Measurements from ENCODE around the gene DNAJB11.

DNAJB11 gene

GRCh38 chr3:186613637-186614265, 43.2 kb downstream of the DNAJB11 start:
- TF ChIP-seq CTCF (conservative IDR thresholded peaks at IDR 0.05; ENCODE audit: low read length) (no peak), EZH2phosphoT487 (IDR thresholded peaks at IDR 0.05; ENCODE audit: borderline replicate concordance) (no peak)
- Histone ChIP-seq H3K9me3 (ENCODE audit: insufficient read depth, low read depth, low read length) (no peaks in the 10 kb centered on the region), H3K79me2 (ENCODE audit: insufficient read depth, low read length) (no peaks in the 10 kb centered on the region), H3K9ac (ENCODE audit: low read depth, low read length, poor library complexity, severe bottlenecking) (no peak overlapping the region), H3K4me2 (ENCODE audit: low read depth, low read length, poor library complexity, severe bottlenecking) (no peak overlapping the region), H2AFZ (ENCODE audit: low read length) (no peak overlapping the region), H4K20me1 (ENCODE audit: insufficient read depth, low read length, poor library complexity, severe bottlenecking) (no peaks in the 10 kb centered on the region), H3K27me3 (ENCODE audit: insufficient read depth, low read length, poor library complexity, severe bottlenecking) (no peaks in the 10 kb centered on the region), H3K36me3 (ENCODE audit: insufficient read depth, low read length) (no peaks in the 10 kb centered on the region), H3F3A (ENCODE audit: low read depth) (no peaks in the 10 kb centered on the region), H3K9me2 (replicated peaks; ENCODE audit: low read depth, low read length) (no peaks in the 10 kb centered on the region), H3K4me3 (ENCODE audit: low read length, poor library complexity, severe bottlenecking) (no peak overlapping the region), H3K4me1 (ENCODE audit: insufficient read depth, low read length, poor library complexity, severe bottlenecking) (peaks cover 8% of the 10 kb centered on the region)

- Histone ChIP-seq H3K9me3 (ENCODE audit: insufficient read depth, low read depth, low read length) (no peaks in the 10 kb centered on the region), H3F3A (ENCODE audit: low read depth) (no peaks in the 10 kb centered on the region), H3K9ac (ENCODE audit: low read depth, low read length, poor library complexity, severe bottlenecking) (no peak overlapping the region), H3K9me2 (replicated peaks; ENCODE audit: low read depth, low read length) (no peaks in the 10 kb centered on the region), H3K79me2 (ENCODE audit: insufficient read depth, low read length) (no peaks in the 10 kb centered on the region), H3K27me3 (ENCODE audit: insufficient read depth, low read length, poor library complexity, severe bottlenecking) (no peaks in the 10 kb centered on the region), H3K4me3 (ENCODE audit: low read length, poor library complexity, severe bottlenecking) (no peak overlapping the region), H3K4me1 (ENCODE audit: insufficient read depth, low read length, poor library complexity, severe bottlenecking) (peaks cover 8% of the 10 kb centered on the region), H2AFZ (ENCODE audit: low read length) (peak overlapping the region; percentile 95), H3K4me2 (ENCODE audit: low read depth, low read length, poor library complexity, severe bottlenecking) (peak overlapping the region; percentile 62), H4K20me1 (ENCODE audit: insufficient read depth, low read length, poor library complexity, severe bottlenecking) (no peaks in the 10 kb centered on the region), H3K36me3 (ENCODE audit: insufficient read depth, low read length) (no peaks in the 10 kb centered on the region)
- TF ChIP-seq CTCF (conservative IDR thresholded peaks at IDR 0.05; ENCODE audit: low read length) (no peak), EZH2phosphoT487 (IDR thresholded peaks at IDR 0.05; ENCODE audit: borderline replicate concordance) (no peak)
Measured at GRCh38 chr3:186614266-186614596, 43.7 kb downstream of the DNAJB11 start.

- Histone ChIP-seq H3K9me2 (replicated peaks; ENCODE audit: low read depth, low read length) (no peaks in the 10 kb centered on the region), H3K4me1 (ENCODE audit: insufficient read depth, low read length, poor library complexity, severe bottlenecking) (peaks cover 8% of the 10 kb centered on the region), H3K27me3 (ENCODE audit: insufficient read depth, low read length, poor library complexity, severe bottlenecking) (no peaks in the 10 kb centered on the region), H3K36me3 (ENCODE audit: insufficient read depth, low read length) (no peaks in the 10 kb centered on the region), H3K9me3 (ENCODE audit: insufficient read depth, low read depth, low read length) (no peaks in the 10 kb centered on the region), H3K9ac (ENCODE audit: low read depth, low read length, poor library complexity, severe bottlenecking) (no peak overlapping the region), H4K20me1 (ENCODE audit: insufficient read depth, low read length, poor library complexity, severe bottlenecking) (no peaks in the 10 kb centered on the region), H3K4me2 (ENCODE audit: low read depth, low read length, poor library complexity, severe bottlenecking) (peak overlapping the region; percentile 62), H3K4me3 (ENCODE audit: low read length, poor library complexity, severe bottlenecking) (no peak overlapping the region), H3K79me2 (ENCODE audit: insufficient read depth, low read length) (no peaks in the 10 kb centered on the region), H3F3A (ENCODE audit: low read depth) (no peaks in the 10 kb centered on the region), H2AFZ (ENCODE audit: low read length) (peak overlapping the region; percentile 95)
- TF ChIP-seq EZH2phosphoT487 (IDR thresholded peaks at IDR 0.05; ENCODE audit: borderline replicate concordance) = no peak
- TF ChIP-seq CTCF (conservative IDR thresholded peaks at IDR 0.05; ENCODE audit: low read length) = peak; percentile 99
Measured at GRCh38 chr3:186614597-186615483, 44.3 kb downstream of the DNAJB11 start.

All from Loucy (cell line).